HEK293 (cell line): Measurements from ENCODE around the gene OAS2.
"Not testable (repeated sequence)": the region's sequence is repeated elsewhere in the genome, so short reads cannot be mapped to it uniquely, and the experiment has no call there.

Source experiments
- CTCF ChIP-seq: fragments of 450-650 bp; formaldehyde crosslinking; IDR thresholded peaks from 2 replicates; pipeline ENCODE4 v1.5.1; 2016; ENCODE audit warnings: missing biosample characterization, missing genetic modification characterization
- FEZF1 ChIP-seq: fragments of 450-650 bp; formaldehyde crosslinking; IDR thresholded peaks from 2 replicates; pipeline ENCODE4 v1.5.1; 2016; ENCODE audit warnings: missing biosample characterization, missing genetic modification characterization
- GLIS2 ChIP-seq: fragments of 450-650 bp; formaldehyde crosslinking; IDR thresholded peaks from 2 replicates; pipeline ENCODE4 v1.5.1; 2016; ENCODE audit warnings: missing biosample characterization, missing genetic modification characterization
- PBX3 ChIP-seq: sonication (generic); formaldehyde crosslinking; IDR thresholded peaks from 2 replicates; pipeline ENCODE4 v1.8.1; 2022; ENCODE audit warnings: mild to moderate bottlenecking, moderate library complexity, missing genetic modification reagents
- ZFP37 ChIP-seq: fragments of 450-650 bp; formaldehyde crosslinking; IDR thresholded peaks from 2 replicates; pipeline ENCODE4 v1.5.1; 2016; ENCODE audit warnings: missing biosample characterization, missing genetic modification characterization

GRCh38 chr12:112988823-112989385 lies 10.6 kb downstream of the OAS2 start:
- not testable (repeated sequence) for TF ChIP-seq CTCF; FEZF1 (tag by site-specific recombination); ZFP37 (tag by site-specific recombination); GLIS2; PBX3 (CRISPR knock-in tag)
